K562 (cell line): ENCODE data around the gene HERC5.

ENCODE experiments used
- FOXP1 ChIP-seq: sonication (generic); formaldehyde crosslinking; IDR thresholded peaks from 2 replicates; pipeline ENCODE4 v1.8.0; 2022; ENCODE audit warnings: mild to moderate bottlenecking, missing genetic modification reagents
- NRF1 ChIP-seq, 2 experiments: fragments of 450-650 bp; IDR thresholded peaks in 1 of 2; conservative IDR thresholded peaks in 1 of 2; 2 replicates each; pipeline ENCODE4 v1.6.1; 2014; ENCODE audit warnings: mild to moderate bottlenecking in 2 of 2
- POLR2A ChIP-seq: fragments of 450-650 bp; conservative IDR thresholded peaks from 2 replicates; pipeline ENCODE4 v1.6.1; 2016
- SMARCA5 ChIP-seq: fragments of 450-650 bp; IDR thresholded peaks from 2 replicates; pipeline ENCODE4 v1.6.1; 2016
- ZFX ChIP-seq: sonication (generic); formaldehyde crosslinking; IDR thresholded peaks from 2 replicates; pipeline ENCODE4 v1.8.0; 2022; ENCODE audit warnings: mild to moderate bottlenecking, missing genetic modification reagents, moderate library complexity
- TF ChIP-seq, protein P1 (sequence below), 2 experiments: IDR thresholded peaks in 1 of 2; conservative IDR thresholded peaks in 1 of 2; 2 replicates each; pipeline ENCODE4 v1.6.1; 2016; ENCODE audit warnings: low read depth in 2 of 2, mild to moderate bottlenecking in 1 of 2, missing compliant biosample characterization in 1 of 2, missing genetic modification characterization in 1 of 2, moderate library complexity in 1 of 2
- TF ChIP-seq, protein P2 (sequence below), 3 experiments: IDR thresholded peaks in 2 of 3; conservative IDR thresholded peaks in 1 of 3; 2 replicates each; pipeline ENCODE4 v1.5.1; 2011 to 2012; ENCODE audit warnings: low read length in 3 of 3, mild to moderate bottlenecking in 3 of 3, control low read depth in 2 of 3, improper control_type of control experiment in 1 of 3, inconsistent platforms in 1 of 3, low read depth in 1 of 3, mixed read lengths in 1 of 3, moderate library complexity in 1 of 3; ENCODE audit not compliant: insufficient read depth in 2 of 3
- TF ChIP-seq, protein P3 (sequence below), 3 experiments: fragments of 200-800 bp in 1 of 3; fragments of 250-450 bp in 1 of 3; fragments of 450-650 bp in 1 of 3; sonication (Bioruptor Pico) in 1 of 3; sonication (Bioruptor generic) in 1 of 3; formaldehyde crosslinking in 1 of 3; IDR thresholded peaks; 2 replicates each; pipeline versions ENCODE4 v1.6.1 to v1.8.0; 2016 to 2022; ENCODE audit warnings: mild to moderate bottlenecking in 2 of 3, missing genetic modification characterization in 2 of 3, missing compliant biosample characterization in 1 of 3, moderate library complexity in 1 of 3

DNA sequence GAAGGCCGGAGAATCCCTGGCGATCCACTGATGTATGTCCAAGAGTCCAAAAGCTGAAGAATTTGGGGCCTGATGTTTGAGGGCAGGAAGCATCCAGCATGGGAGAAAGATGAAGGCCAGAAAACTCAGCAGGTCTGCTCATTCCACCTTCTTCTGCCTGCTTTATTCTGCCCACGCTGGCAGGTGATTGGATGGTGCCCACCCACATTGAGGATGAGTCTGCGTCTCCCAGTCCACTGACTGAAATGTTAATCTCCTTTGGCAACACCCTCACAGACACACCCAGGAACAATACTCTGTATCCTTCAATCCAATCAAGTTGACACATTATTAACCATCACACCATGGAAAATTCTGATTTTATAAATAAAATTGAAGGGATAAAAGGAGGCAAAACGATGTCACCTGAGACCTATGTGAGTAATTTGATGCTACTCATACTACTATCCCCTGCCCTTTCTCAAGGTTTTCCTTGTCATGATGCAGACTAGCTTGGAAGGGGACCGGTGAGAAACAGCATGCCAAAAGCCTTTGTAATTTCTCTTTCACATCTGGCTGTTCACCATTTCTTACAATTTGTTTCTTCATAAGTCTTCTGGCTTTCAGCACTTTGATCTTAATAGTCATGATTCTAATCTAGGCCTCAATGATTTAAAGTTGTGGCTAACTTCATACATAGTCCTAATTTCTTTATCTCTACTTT, 76.3 kb downstream of the HERC5 start:
- TF ChIP-seq SMARCA5 (no peak), NRF1 (conservative IDR thresholded peaks at IDR 0.05 in 1 of 2, IDR thresholded peaks at IDR 0.05 in 1 of 2) (no peak), ZFX (no peak), POLR2A (no peak), FOXP1 (CRISPR knock-in tag) (no peak)
- TF ChIP-seq, protein P1, sequence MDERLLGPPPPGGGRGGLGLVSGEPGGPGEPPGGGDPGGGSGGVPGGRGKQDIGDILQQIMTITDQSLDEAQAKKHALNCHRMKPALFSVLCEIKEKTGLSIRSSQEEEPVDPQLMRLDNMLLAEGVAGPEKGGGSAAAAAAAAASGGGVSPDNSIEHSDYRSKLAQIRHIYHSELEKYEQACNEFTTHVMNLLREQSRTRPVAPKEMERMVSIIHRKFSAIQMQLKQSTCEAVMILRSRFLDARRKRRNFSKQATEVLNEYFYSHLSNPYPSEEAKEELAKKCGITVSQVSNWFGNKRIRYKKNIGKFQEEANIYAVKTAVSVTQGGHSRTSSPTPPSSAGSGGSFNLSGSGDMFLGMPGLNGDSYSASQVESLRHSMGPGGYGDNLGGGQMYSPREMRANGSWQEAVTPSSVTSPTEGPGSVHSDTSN (CRISPR knock-in tag; IDR thresholded peaks at IDR 0.05; ENCODE audit: low read depth) = no peak
- TF ChIP-seq, protein P1 (tag; conservative IDR thresholded peaks at IDR 0.05; ENCODE audit: low read depth) = no peak
- TF ChIP-seq, protein P2, sequence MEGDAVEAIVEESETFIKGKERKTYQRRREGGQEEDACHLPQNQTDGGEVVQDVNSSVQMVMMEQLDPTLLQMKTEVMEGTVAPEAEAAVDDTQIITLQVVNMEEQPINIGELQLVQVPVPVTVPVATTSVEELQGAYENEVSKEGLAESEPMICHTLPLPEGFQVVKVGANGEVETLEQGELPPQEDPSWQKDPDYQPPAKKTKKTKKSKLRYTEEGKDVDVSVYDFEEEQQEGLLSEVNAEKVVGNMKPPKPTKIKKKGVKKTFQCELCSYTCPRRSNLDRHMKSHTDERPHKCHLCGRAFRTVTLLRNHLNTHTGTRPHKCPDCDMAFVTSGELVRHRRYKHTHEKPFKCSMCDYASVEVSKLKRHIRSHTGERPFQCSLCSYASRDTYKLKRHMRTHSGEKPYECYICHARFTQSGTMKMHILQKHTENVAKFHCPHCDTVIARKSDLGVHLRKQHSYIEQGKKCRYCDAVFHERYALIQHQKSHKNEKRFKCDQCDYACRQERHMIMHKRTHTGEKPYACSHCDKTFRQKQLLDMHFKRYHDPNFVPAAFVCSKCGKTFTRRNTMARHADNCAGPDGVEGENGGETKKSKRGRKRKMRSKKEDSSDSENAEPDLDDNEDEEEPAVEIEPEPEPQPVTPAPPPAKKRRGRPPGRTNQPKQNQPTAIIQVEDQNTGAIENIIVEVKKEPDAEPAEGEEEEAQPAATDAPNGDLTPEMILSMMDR (IDR thresholded peaks at IDR 0.05 in 2 of 3, conservative IDR thresholded peaks at IDR 0.05 in 1 of 3; ENCODE audit: insufficient read depth in 2 of 3, low read depth in 1 of 3, low read length in 3 of 3) = no peak
- TF ChIP-seq, protein P3, sequence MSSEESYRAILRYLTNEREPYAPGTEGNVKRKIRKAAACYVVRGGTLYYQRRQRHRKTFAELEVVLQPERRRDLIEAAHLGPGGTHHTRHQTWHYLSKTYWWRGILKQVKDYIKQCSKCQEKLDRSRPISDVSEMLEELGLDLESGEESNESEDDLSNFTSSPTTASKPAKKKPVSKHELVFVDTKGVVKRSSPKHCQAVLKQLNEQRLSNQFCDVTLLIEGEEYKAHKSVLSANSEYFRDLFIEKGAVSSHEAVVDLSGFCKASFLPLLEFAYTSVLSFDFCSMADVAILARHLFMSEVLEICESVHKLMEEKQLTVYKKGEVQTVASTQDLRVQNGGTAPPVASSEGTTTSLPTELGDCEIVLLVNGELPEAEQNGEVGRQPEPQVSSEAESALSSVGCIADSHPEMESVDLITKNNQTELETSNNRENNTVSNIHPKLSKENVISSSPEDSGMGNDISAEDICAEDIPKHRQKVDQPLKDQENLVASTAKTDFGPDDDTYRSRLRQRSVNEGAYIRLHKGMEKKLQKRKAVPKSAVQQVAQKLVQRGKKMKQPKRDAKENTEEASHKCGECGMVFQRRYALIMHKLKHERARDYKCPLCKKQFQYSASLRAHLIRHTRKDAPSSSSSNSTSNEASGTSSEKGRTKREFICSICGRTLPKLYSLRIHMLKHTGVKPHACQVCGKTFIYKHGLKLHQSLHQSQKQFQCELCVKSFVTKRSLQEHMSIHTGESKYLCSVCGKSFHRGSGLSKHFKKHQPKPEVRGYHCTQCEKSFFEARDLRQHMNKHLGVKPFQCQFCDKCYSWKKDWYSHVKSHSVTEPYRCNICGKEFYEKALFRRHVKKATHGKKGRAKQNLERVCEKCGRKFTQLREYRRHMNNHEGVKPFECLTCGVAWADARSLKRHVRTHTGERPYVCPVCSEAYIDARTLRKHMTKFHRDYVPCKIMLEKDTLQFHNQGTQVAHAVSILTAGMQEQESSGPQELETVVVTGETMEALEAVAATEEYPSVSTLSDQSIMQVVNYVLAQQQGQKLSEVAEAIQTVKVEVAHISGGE (CRISPR knock-in tag; IDR thresholded peaks at IDR 0.05) = no peak
